ENCODE measurements around the gene CDCA5.

GRCh38 chr11:65107078-65107477 is 23.2 kb upstream of the CDCA5 start:
- TF ChIP-seq YY1 (IDR thresholded peaks at IDR 0.05; ENCODE audit: extremely low read depth, insufficient replicate concordance, low read depth, low read length) (no peak), SP1 (IDR thresholded peaks at IDR 0.05; ENCODE audit: low read depth) (no peak)
